ENCODE results near the gene TEX36. TPM values are rescaled to one million over a fixed set of nuclear protein-coding genes. Genes with fewer than 3 reads are reported as not detected.
A peak's percentile ranks its signal among the peaks of the same experiment; 100 is the strongest.

The TEX36 gene
- total and polyA plus RNA-seq, 4 donors: not detected

GRCh38 chr10:125646311-125646710 is 36.7 kb downstream of the TEX36 start:
- Histone ChIP-seq H3K27ac (ENCODE audit: low read depth in 1 of 2, low read length in 1 of 2) (no peak overlapping the region), H3K36me3 (ENCODE audit: control insufficient read depth in 4 of 4, insufficient read depth in 4 of 4, low read length in 4 of 4) (no peaks in the 10 kb centered on the region), H3K9ac (ENCODE audit: insufficient read depth in 1 of 2, low read length in 2 of 2) (no peak overlapping the region), H3K4me1 (ENCODE audit: control insufficient read depth in 5 of 5, insufficient read depth in 5 of 5, low read length in 5 of 5) (no peaks in the 10 kb centered on the region), H3K27me3 (ENCODE audit: control insufficient read depth in 3 of 3, insufficient read depth in 3 of 3, low read length in 2 of 3) (no peaks in the 10 kb centered on the region), H3K4me3 (no peak overlapping the region), H3K9me3 (ENCODE audit: control insufficient read depth in 4 of 4, insufficient read depth in 3 of 4, low read length in 3 of 4) (peaks cover 0 to 10% (median 2%) of the 10 kb centered on the region in 4 donors)
- DNase-seq (peak in 2 of 3 donors; percentile 41 to 49), ATAC-seq (ENCODE audit: insufficient read depth, low FRiP score) (no peak)
- no peak for TF ChIP-seq CTCF (IDR thresholded peaks at IDR 0.05; ENCODE audit: control extremely low read depth, extremely low read depth)
- 54 to 81% methylated on average over 1 of the region's 1 CpG for WGBS, 2 donors

- DNase-seq (no peak), ATAC-seq (ENCODE audit: insufficient read depth, low FRiP score) (no peak)
- peaks cover 0 to 2% (median 0%) of the 10 kb centered on the region in 4 donors for H3K9me3 ChIP-seq (ENCODE audit: control insufficient read depth in 4 of 4, insufficient read depth in 3 of 4, low read length in 3 of 4)
- H3K27me3 ChIP-seq (ENCODE audit: control insufficient read depth in 3 of 3, insufficient read depth in 3 of 3, low read length in 2 of 3): no peaks in the 10 kb centered on the region
- TF ChIP-seq CTCF (IDR thresholded peaks at IDR 0.05; ENCODE audit: control extremely low read depth, extremely low read depth): no peak
- H3K36me3 ChIP-seq (ENCODE audit: control insufficient read depth in 4 of 4, insufficient read depth in 4 of 4, low read length in 4 of 4): no peaks in the 10 kb centered on the region
- WGBS, 2 donors: 72 to 81% methylated on average over 3 of the region's 3 CpGs
- H3K4me1 ChIP-seq (ENCODE audit: control insufficient read depth in 5 of 5, insufficient read depth in 5 of 5, low read length in 5 of 5): no peaks in the 10 kb centered on the region
- H3K9ac ChIP-seq (ENCODE audit: insufficient read depth in 1 of 2, low read length in 2 of 2): no peak overlapping the region
- H3K4me3 ChIP-seq: no peak overlapping the region
- no peak overlapping the region for H3K27ac ChIP-seq (ENCODE audit: low read depth in 1 of 2, low read length in 1 of 2)
Measured at GRCh38 chr10:125641398-125641797, 41.6 kb downstream of the TEX36 start.

- H3K9me3 ChIP-seq (ENCODE audit: control insufficient read depth in 4 of 4, insufficient read depth in 3 of 4, low read length in 3 of 4): peaks cover 0 to 2% (median 0%) of the 10 kb centered on the region in 4 donors
- no peak overlapping the region for H3K4me3 ChIP-seq
- 83 to 88% methylated on average over 1 of the region's 1 CpG for WGBS, 2 donors
- no peak for TF ChIP-seq CTCF (IDR thresholded peaks at IDR 0.05; ENCODE audit: control extremely low read depth, extremely low read depth)
- DNase-seq (no peak), ATAC-seq (ENCODE audit: insufficient read depth, low FRiP score) (no peak)
- no peaks in the 10 kb centered on the region for H3K4me1 ChIP-seq (ENCODE audit: control insufficient read depth in 5 of 5, insufficient read depth in 5 of 5, low read length in 5 of 5)
- no peaks in the 10 kb centered on the region for H3K27me3 ChIP-seq (ENCODE audit: control insufficient read depth in 3 of 3, insufficient read depth in 3 of 3, low read length in 2 of 3)
- H3K9ac ChIP-seq (ENCODE audit: insufficient read depth in 1 of 2, low read length in 2 of 2): no peak overlapping the region
- no peak overlapping the region for H3K27ac ChIP-seq (ENCODE audit: low read depth in 1 of 2, low read length in 1 of 2)
- H3K36me3 ChIP-seq (ENCODE audit: control insufficient read depth in 4 of 4, insufficient read depth in 4 of 4, low read length in 4 of 4): no peaks in the 10 kb centered on the region
Measured at GRCh38 chr10:125640653-125641052, 42.3 kb downstream of the TEX36 start.

GRCh38 chr10:125639846-125640245 is 43.1 kb downstream of the TEX36 start:
- H3K36me3 ChIP-seq (ENCODE audit: control insufficient read depth in 4 of 4, insufficient read depth in 4 of 4, low read length in 4 of 4): no peaks in the 10 kb centered on the region
- 90 to 91% methylated on average over 7 of the region's 7 CpGs for WGBS, 2 donors
- H3K9me3 ChIP-seq (ENCODE audit: control insufficient read depth in 4 of 4, insufficient read depth in 3 of 4, low read length in 3 of 4): peaks cover 0 to 1% (median 0%) of the 10 kb centered on the region in 4 donors
- H3K27ac ChIP-seq (ENCODE audit: low read depth in 1 of 2, low read length in 1 of 2): no peak overlapping the region
- no peaks in the 10 kb centered on the region for H3K4me1 ChIP-seq (ENCODE audit: control insufficient read depth in 5 of 5, insufficient read depth in 5 of 5, low read length in 5 of 5)
- no peak overlapping the region for H3K4me3 ChIP-seq
- no peak overlapping the region for H3K9ac ChIP-seq (ENCODE audit: insufficient read depth in 1 of 2, low read length in 2 of 2)
- H3K27me3 ChIP-seq (ENCODE audit: control insufficient read depth in 3 of 3, insufficient read depth in 3 of 3, low read length in 2 of 3): no peaks in the 10 kb centered on the region
- DNase-seq: no peak
- TF ChIP-seq CTCF (IDR thresholded peaks at IDR 0.05; ENCODE audit: control extremely low read depth, extremely low read depth): no peak
- ATAC-seq (ENCODE audit: insufficient read depth, low FRiP score): no peak

All from lung (tissue), 12 donors.